ENCODE measurements around the gene TMIGD1.

TMIGD1 gene

GRCh38 chr17:30299000-30299399, 34.9 kb downstream of the TMIGD1 start:
- no peak overlapping the region for H4K8ac ChIP-seq (ENCODE audit: low read depth, low read length)
- H3K4ac ChIP-seq (ENCODE audit: low read depth, low read length) = no peak overlapping the region
- H3K4me1 ChIP-seq (ENCODE audit: control insufficient read depth, low read depth, low read length) = no peaks in the 10 kb centered on the region
- H3K27me3 ChIP-seq (ENCODE audit: insufficient read depth, low read length, poor library complexity) = no peaks in the 10 kb centered on the region
- H4K5ac ChIP-seq (ENCODE audit: low read length) = no peak overlapping the region
- H3K79me1 ChIP-seq (ENCODE audit: low read length) = no peaks in the 10 kb centered on the region
- no peak overlapping the region for H3K56ac ChIP-seq (ENCODE audit: low read length)
- no peak overlapping the region for H3K23ac ChIP-seq (ENCODE audit: low read length)
- H2BK120ac ChIP-seq (ENCODE audit: low read depth, low read length) = no peak overlapping the region
- no peak overlapping the region for H3K18ac ChIP-seq (ENCODE audit: low read length)
- H3K79me2 ChIP-seq (ENCODE audit: control insufficient read depth, insufficient read depth, low read length) = no peaks in the 10 kb centered on the region
- no peak overlapping the region for H2BK5ac ChIP-seq (ENCODE audit: low read length)
- no CpG with 5 or more reads among the region's 1 CpG for WGBS (ENCODE audit: extremely low coverage, insufficient coverage, low lambda C conversion rate)
- H3K9ac ChIP-seq (ENCODE audit: low read length) = no peak overlapping the region
- no peak overlapping the region for H3K4me3 ChIP-seq (ENCODE audit: low read length)
- H2AK5ac ChIP-seq (ENCODE audit: low read length) = no peak overlapping the region
- no peaks in the 10 kb centered on the region for H3K36me3 ChIP-seq (ENCODE audit: control insufficient read depth, insufficient read depth, low read length)
- DNase-seq = no peak
- H3K27ac ChIP-seq (ENCODE audit: low read depth, low read length) = no peak overlapping the region
- H2BK15ac ChIP-seq (replicated peaks; ENCODE audit: low read depth) = no peak overlapping the region
- no peak overlapping the region for H3K4me2 ChIP-seq (ENCODE audit: low read length)

GRCh38 chr17:30297715-30298114, 36.1 kb downstream of the TMIGD1 start:
- no CpG with 5 or more reads among the region's 4 CpGs for WGBS (ENCODE audit: extremely low coverage, insufficient coverage, low lambda C conversion rate)
- no peak overlapping the region for H3K9ac ChIP-seq (ENCODE audit: low read length)
- no peaks in the 10 kb centered on the region for H3K79me1 ChIP-seq (ENCODE audit: low read length)
- no peak overlapping the region for H3K27ac ChIP-seq (ENCODE audit: low read depth, low read length)
- H2BK15ac ChIP-seq (replicated peaks; ENCODE audit: low read depth) = no peak overlapping the region
- no peak overlapping the region for H2BK5ac ChIP-seq (ENCODE audit: low read length)
- H4K5ac ChIP-seq (ENCODE audit: low read length) = no peak overlapping the region
- H3K4me2 ChIP-seq (ENCODE audit: low read length) = no peak overlapping the region
- no peaks in the 10 kb centered on the region for H3K27me3 ChIP-seq (ENCODE audit: insufficient read depth, low read length, poor library complexity)
- H3K79me2 ChIP-seq (ENCODE audit: control insufficient read depth, insufficient read depth, low read length) = no peaks in the 10 kb centered on the region
- H3K23ac ChIP-seq (ENCODE audit: low read length) = no peak overlapping the region
- H3K36me3 ChIP-seq (ENCODE audit: control insufficient read depth, insufficient read depth, low read length) = no peaks in the 10 kb centered on the region
- H3K18ac ChIP-seq (ENCODE audit: low read length) = no peak overlapping the region
- H3K4ac ChIP-seq (ENCODE audit: low read depth, low read length) = no peak overlapping the region
- H3K4me3 ChIP-seq (ENCODE audit: low read length) = no peak overlapping the region
- no peak overlapping the region for H2BK120ac ChIP-seq (ENCODE audit: low read depth, low read length)
- H3K4me1 ChIP-seq (ENCODE audit: control insufficient read depth, low read depth, low read length) = no peaks in the 10 kb centered on the region
- no peak overlapping the region for H3K56ac ChIP-seq (ENCODE audit: low read length)
- H4K8ac ChIP-seq (ENCODE audit: low read depth, low read length) = no peak overlapping the region
- DNase-seq = no peak
- no peak overlapping the region for H2AK5ac ChIP-seq (ENCODE audit: low read length)

- H3K23ac ChIP-seq (ENCODE audit: low read length) = no peak overlapping the region
- no peaks in the 10 kb centered on the region for H3K27me3 ChIP-seq (ENCODE audit: insufficient read depth, low read length, poor library complexity)
- no peaks in the 10 kb centered on the region for H3K79me2 ChIP-seq (ENCODE audit: control insufficient read depth, insufficient read depth, low read length)
- H3K4me3 ChIP-seq (ENCODE audit: low read length) = no peak overlapping the region
- H3K4ac ChIP-seq (ENCODE audit: low read depth, low read length) = no peak overlapping the region
- H2BK15ac ChIP-seq (replicated peaks; ENCODE audit: low read depth) = no peak overlapping the region
- no peak overlapping the region for H3K4me2 ChIP-seq (ENCODE audit: low read length)
- no peak overlapping the region for H3K9ac ChIP-seq (ENCODE audit: low read length)
- H3K4me1 ChIP-seq (ENCODE audit: control insufficient read depth, low read depth, low read length) = peaks cover 2% of the 10 kb centered on the region
- H3K56ac ChIP-seq (ENCODE audit: low read length) = no peak overlapping the region
- H2BK120ac ChIP-seq (ENCODE audit: low read depth, low read length) = no peak overlapping the region
- no peak overlapping the region for H4K8ac ChIP-seq (ENCODE audit: low read depth, low read length)
- H2AK5ac ChIP-seq (ENCODE audit: low read length) = no peak overlapping the region
- no peaks in the 10 kb centered on the region for H3K36me3 ChIP-seq (ENCODE audit: control insufficient read depth, insufficient read depth, low read length)
- H3K79me1 ChIP-seq (ENCODE audit: low read length) = no peaks in the 10 kb centered on the region
- H3K27ac ChIP-seq (ENCODE audit: low read depth, low read length) = no peak overlapping the region
- no peak for DNase-seq
- no CpG with 5 or more reads among the region's 5 CpGs for WGBS (ENCODE audit: extremely low coverage, insufficient coverage, low lambda C conversion rate)
- H4K5ac ChIP-seq (ENCODE audit: low read length) = no peak overlapping the region
- no peak overlapping the region for H3K18ac ChIP-seq (ENCODE audit: low read length)
- no peak overlapping the region for H2BK5ac ChIP-seq (ENCODE audit: low read length)
These were observed 37.3 kb downstream of the TMIGD1 start for GRCh38 chr17:30296499-30297080.

GRCh38 chr17:30292286-30292858, 41.5 kb downstream of the TMIGD1 start:
- Histone ChIP-seq H3K4me1 (ENCODE audit: control insufficient read depth, low read depth, low read length) (peaks cover 5% of the 10 kb centered on the region), H2BK15ac (replicated peaks; ENCODE audit: low read depth) (no peak overlapping the region), H3K4ac (ENCODE audit: low read depth, low read length) (no peak overlapping the region), H3K18ac (ENCODE audit: low read length) (peak overlapping the region; percentile 93), H4K8ac (ENCODE audit: low read depth, low read length) (no peak overlapping the region), H3K4me3 (ENCODE audit: low read length) (peak overlapping the region; percentile 65), H2BK5ac (ENCODE audit: low read length) (peak overlapping the region; percentile 53), H3K23ac (ENCODE audit: low read length) (peak overlapping the region; percentile 66), H3K27me3 (ENCODE audit: insufficient read depth, low read length, poor library complexity) (no peaks in the 10 kb centered on the region), H3K56ac (ENCODE audit: low read length) (peak overlapping the region; percentile 94), H3K27ac (ENCODE audit: low read depth, low read length) (peak overlapping the region; percentile 60), H3K79me1 (ENCODE audit: low read length) (peaks cover 6% of the 10 kb centered on the region), H3K79me2 (ENCODE audit: control insufficient read depth, insufficient read depth, low read length) (peaks cover 9% of the 10 kb centered on the region), H3K9ac (ENCODE audit: low read length) (peak overlapping the region; percentile 87), H3K4me2 (ENCODE audit: low read length) (peak overlapping the region; percentile 74), H2AK5ac (ENCODE audit: low read length) (no peak overlapping the region), H4K5ac (ENCODE audit: low read length) (peak overlapping the region; percentile 84), H2BK120ac (ENCODE audit: low read depth, low read length) (no peak overlapping the region), H3K36me3 (ENCODE audit: control insufficient read depth, insufficient read depth, low read length) (peaks cover 1% of the 10 kb centered on the region)
- DNase-seq = peak; percentile 92
- WGBS (ENCODE audit: extremely low coverage, insufficient coverage, low lambda C conversion rate) = no CpG with 5 or more reads among the region's 17 CpGs

GRCh38 chr17:30291543-30292285, 42.1 kb downstream of the TMIGD1 start, which contains the start of gene BLMH:
Gene BLMH, minus strand, starts transcription at chr17:30291944. Its CDS starts 125 bp downstream, at chr17:30291819.
- H4K5ac ChIP-seq (ENCODE audit: low read length) = peak within 1 kb of the TSS; percentile 84
- no peak within 1 kb of the TSS for H2BK15ac ChIP-seq (replicated peaks; ENCODE audit: low read depth)
- H3K4me1 ChIP-seq (ENCODE audit: control insufficient read depth, low read depth, low read length) = peaks cover 5% of the 10 kb centered on the region
- peak within 1 kb of the TSS; percentile 66 for H3K23ac ChIP-seq (ENCODE audit: low read length)
- H3K36me3 ChIP-seq (ENCODE audit: control insufficient read depth, insufficient read depth, low read length) = peaks cover 3% of the 10 kb centered on the region
- H3K4me3 ChIP-seq (ENCODE audit: low read length) = peak within 1 kb of the TSS; percentile 68
- peak within 1 kb of the TSS; percentile 60 for H3K27ac ChIP-seq (ENCODE audit: low read depth, low read length)
- peak within 1 kb of the TSS; percentile 69 for H4K8ac ChIP-seq (ENCODE audit: low read depth, low read length)
- peaks cover 9% of the 10 kb centered on the region for H3K79me2 ChIP-seq (ENCODE audit: control insufficient read depth, insufficient read depth, low read length)
- WGBS (ENCODE audit: extremely low coverage, insufficient coverage, low lambda C conversion rate) = no CpG with 5 or more reads among the region's 89 CpGs
- peak; percentile 86 for DNase-seq
- no peaks in the 10 kb centered on the region for H3K27me3 ChIP-seq (ENCODE audit: insufficient read depth, low read length, poor library complexity)
- H3K18ac ChIP-seq (ENCODE audit: low read length) = peak within 1 kb of the TSS; percentile 93
- peak within 1 kb of the TSS; percentile 82 for H2BK5ac ChIP-seq (ENCODE audit: low read length)
- H3K56ac ChIP-seq (ENCODE audit: low read length) = peak within 1 kb of the TSS; percentile 94
- H2AK5ac ChIP-seq (ENCODE audit: low read length) = no peak within 1 kb of the TSS
- H3K9ac ChIP-seq (ENCODE audit: low read length) = peak within 1 kb of the TSS; percentile 87
- H3K79me1 ChIP-seq (ENCODE audit: low read length) = peaks cover 6% of the 10 kb centered on the region
- no peak within 1 kb of the TSS for H2BK120ac ChIP-seq (ENCODE audit: low read depth, low read length)
- peak within 1 kb of the TSS; percentile 46 for H3K4ac ChIP-seq (ENCODE audit: low read depth, low read length)
- peak within 1 kb of the TSS; percentile 77 for H3K4me2 ChIP-seq (ENCODE audit: low read length)
